SK-N-SH treated with all-trans-retinoic acid at 6 μM for 48 hours (cell line): ENCODE measurements around the gene PLB1.

ENCODE experiments used
- ARNTL ChIP-seq: fragments of 450-650 bp; formaldehyde crosslinking; IDR thresholded peaks from 2 replicates; pipeline ENCODE4 v1.5.0; 2020; ENCODE audit warnings: low read depth, mild to moderate bottlenecking, moderate library complexity, borderline replicate concordance
- CSDC2 ChIP-seq: fragments of 250-450 bp; sonication (Bioruptor Pico); IDR thresholded peaks from 2 replicates; pipeline ENCODE4 v1.5.0; 2020; ENCODE audit warnings: mild to moderate bottlenecking, moderate library complexity
- GLIS3 ChIP-seq: fragments of 250-450 bp; sonication (Bioruptor Pico); IDR thresholded peaks from 2 replicates; pipeline ENCODE4 v1.5.0; 2020; ENCODE audit warnings: mild to moderate bottlenecking, moderate library complexity
- ISL1 ChIP-seq: fragments of 250-450 bp; sonication (Bioruptor Pico); IDR thresholded peaks from 2 replicates; pipeline ENCODE4 v2.1.2; 2022; ENCODE audit warnings: mild to moderate bottlenecking, moderate library complexity
- OSR1 ChIP-seq: fragments of 250-450 bp; sonication (Bioruptor Pico); IDR thresholded peaks from 2 replicates; pipeline ENCODE4 v1.8.0; 2022; ENCODE audit warnings: moderate library complexity, mild to moderate bottlenecking, inconsistent platforms
- TOX ChIP-seq: fragments of 250-450 bp; sonication (Bioruptor Pico); IDR thresholded peaks from 2 replicates; pipeline ENCODE4 v1.8.0; 2021; ENCODE audit warnings: mild to moderate bottlenecking, moderate library complexity, borderline replicate concordance
- ZFP30 ChIP-seq: fragments of 450-650 bp; formaldehyde crosslinking; IDR thresholded peaks from 2 replicates; pipeline ENCODE4 v1.5.0; 2022; ENCODE audit warnings: mild to moderate bottlenecking, moderate library complexity
- ZNF565 ChIP-seq: fragments of 450-650 bp; formaldehyde crosslinking; conservative IDR thresholded peaks from 2 replicates; pipeline ENCODE4 v1.5.0; 2020; ENCODE audit warnings: low read depth, mild to moderate bottlenecking, moderate library complexity
- ZNF8 ChIP-seq: fragments of 450-650 bp; formaldehyde crosslinking; IDR thresholded peaks from 2 replicates; pipeline ENCODE4 v1.5.0; 2020; ENCODE audit warnings: mild to moderate bottlenecking, moderate library complexity

DNA sequence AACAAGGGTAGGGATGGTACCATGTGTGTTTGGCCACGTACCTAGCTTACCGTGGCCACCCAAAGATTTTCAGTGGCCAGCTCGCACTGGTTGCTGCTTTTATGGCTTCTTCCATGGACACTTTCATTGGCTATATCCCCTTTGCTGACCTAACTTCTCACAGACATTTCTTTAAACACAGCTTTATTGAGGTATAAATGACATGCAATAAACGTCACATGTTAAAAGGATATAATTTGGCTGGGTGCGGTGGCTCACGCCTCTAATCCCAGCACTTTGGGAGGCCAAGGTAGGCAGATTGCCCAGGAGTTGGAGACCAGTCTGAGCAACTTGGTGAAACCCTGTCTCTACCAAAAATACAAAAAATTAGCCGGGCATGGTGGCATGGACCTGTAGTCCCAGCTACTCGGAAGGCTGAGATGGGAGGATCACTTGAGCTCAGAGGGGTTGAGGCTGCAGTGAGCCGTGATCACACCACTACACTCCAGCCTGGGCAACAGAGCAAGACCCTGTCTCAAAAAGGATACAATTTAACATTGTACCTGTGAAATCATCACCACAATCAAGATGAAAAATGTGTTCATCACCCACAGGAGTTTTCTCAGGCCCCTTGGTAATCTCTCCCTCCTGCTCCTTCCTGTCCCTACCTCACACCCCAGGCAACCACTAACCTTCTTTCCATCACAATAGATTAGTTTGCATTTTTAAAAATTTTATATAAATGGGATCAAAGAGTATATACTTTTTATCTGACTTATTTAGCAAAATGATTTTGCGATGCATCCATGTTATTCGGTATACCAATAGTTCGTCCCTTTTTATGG lies 127.9 kb downstream of the PLB1 start:
- TF ChIP-seq GLIS3 (CRISPR knock-in tag) (no peak), ZFP30 (no peak), ISL1 (CRISPR knock-in tag) (no peak), ARNTL (CRISPR knock-in tag) (no peak), OSR1 (no peak), ZNF8 (CRISPR knock-in tag) (no peak), ZNF565 (CRISPR knock-in tag) (no peak), CSDC2 (CRISPR knock-in tag) (no peak), TOX (no peak)
